Measurements from ENCODE around the gene PDZK1IP1.

DNA sequence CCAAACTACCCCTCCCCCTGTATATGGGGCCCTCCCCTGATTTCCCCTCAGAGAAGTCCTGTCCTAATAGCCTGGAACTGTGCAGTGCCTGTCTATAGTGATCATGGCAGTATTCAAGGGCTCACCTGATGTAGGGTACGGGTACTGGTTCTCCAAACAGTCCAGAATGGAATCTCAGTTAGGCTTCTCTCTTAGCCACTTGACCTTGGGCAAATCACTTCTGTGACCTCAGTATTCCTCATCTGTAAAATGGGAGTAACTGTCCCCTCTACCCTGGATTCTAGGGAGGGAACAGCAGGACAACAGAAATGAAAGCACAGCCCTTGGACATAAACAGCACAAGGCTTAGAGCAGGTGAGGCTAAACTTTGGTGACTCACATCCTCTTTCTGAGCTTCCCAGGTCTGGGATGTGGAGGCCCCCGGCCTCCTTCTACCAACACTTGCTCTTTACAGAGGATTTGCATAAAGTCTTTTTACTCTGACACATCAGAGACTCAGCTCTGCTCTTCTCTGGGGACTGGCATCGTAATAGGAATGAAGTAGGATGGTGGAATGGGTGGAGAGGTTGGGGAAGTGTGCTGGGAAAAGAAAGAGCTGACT, 20.0 kb upstream of the PDZK1IP1 start:
- TF ChIP-seq, protein P1, sequence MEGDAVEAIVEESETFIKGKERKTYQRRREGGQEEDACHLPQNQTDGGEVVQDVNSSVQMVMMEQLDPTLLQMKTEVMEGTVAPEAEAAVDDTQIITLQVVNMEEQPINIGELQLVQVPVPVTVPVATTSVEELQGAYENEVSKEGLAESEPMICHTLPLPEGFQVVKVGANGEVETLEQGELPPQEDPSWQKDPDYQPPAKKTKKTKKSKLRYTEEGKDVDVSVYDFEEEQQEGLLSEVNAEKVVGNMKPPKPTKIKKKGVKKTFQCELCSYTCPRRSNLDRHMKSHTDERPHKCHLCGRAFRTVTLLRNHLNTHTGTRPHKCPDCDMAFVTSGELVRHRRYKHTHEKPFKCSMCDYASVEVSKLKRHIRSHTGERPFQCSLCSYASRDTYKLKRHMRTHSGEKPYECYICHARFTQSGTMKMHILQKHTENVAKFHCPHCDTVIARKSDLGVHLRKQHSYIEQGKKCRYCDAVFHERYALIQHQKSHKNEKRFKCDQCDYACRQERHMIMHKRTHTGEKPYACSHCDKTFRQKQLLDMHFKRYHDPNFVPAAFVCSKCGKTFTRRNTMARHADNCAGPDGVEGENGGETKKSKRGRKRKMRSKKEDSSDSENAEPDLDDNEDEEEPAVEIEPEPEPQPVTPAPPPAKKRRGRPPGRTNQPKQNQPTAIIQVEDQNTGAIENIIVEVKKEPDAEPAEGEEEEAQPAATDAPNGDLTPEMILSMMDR (IDR thresholded peaks at IDR 0.05): no peak
- TF ChIP-seq POLR2AphosphoS5 (IDR thresholded peaks at IDR 0.05): no peak
